ENCODE results near the gene CDH12.

Gene CDH12

GRCh38 chr5:22242532-22242931 is 610.6 kb downstream of the CDH12 start:
- no peaks in the 10 kb centered on the region for H3K27me3 ChIP-seq (ENCODE audit: insufficient read depth, poor library complexity, severe bottlenecking)
- no peak overlapping the region for H3K4me3 ChIP-seq (replicated peaks; ENCODE audit: insufficient read depth, low read length)
- no peak for DNase-seq (ENCODE audit: low read depth in 1 of 2, low spot score in 1 of 2)
- no peak for TF ChIP-seq GABPA (IDR thresholded peaks at IDR 0.05; ENCODE audit: low read depth)
- no peak for TF ChIP-seq POLR2AphosphoS5 (IDR thresholded peaks at IDR 0.05; ENCODE audit: low read depth)
- TF ChIP-seq CTCF (IDR thresholded peaks at IDR 0.05; ENCODE audit: insufficient read depth, low read length), result no peak
- no peak for TF ChIP-seq SPI1 (IDR thresholded peaks at IDR 0.05; ENCODE audit: borderline replicate concordance, low read depth)
- no peak for TF ChIP-seq REST (IDR thresholded peaks at IDR 0.05; ENCODE audit: insufficient replicate concordance, low read depth)
- no peak overlapping the region for H3K27ac ChIP-seq (replicated peaks)

- H3K27ac ChIP-seq (replicated peaks), result no peak overlapping the region
- DNase-seq (ENCODE audit: low read depth in 1 of 2, low spot score in 1 of 2), result no peak
- no peak overlapping the region for H3K4me3 ChIP-seq (replicated peaks; ENCODE audit: insufficient read depth, low read length)
- TF ChIP-seq CTCF (IDR thresholded peaks at IDR 0.05; ENCODE audit: insufficient read depth, low read length) (no peak), POLR2AphosphoS5 (IDR thresholded peaks at IDR 0.05; ENCODE audit: low read depth) (no peak), SPI1 (IDR thresholded peaks at IDR 0.05; ENCODE audit: borderline replicate concordance, low read depth) (no peak), GABPA (IDR thresholded peaks at IDR 0.05; ENCODE audit: low read depth) (no peak), REST (IDR thresholded peaks at IDR 0.05; ENCODE audit: insufficient replicate concordance, low read depth) (no peak)
- no peaks in the 10 kb centered on the region for H3K27me3 ChIP-seq (ENCODE audit: insufficient read depth, poor library complexity, severe bottlenecking)
These were observed 615.1 kb downstream of the CDH12 start for GRCh38 chr5:22238047-22238446.

GRCh38 chr5:22226423-22226822 is 626.7 kb downstream of the CDH12 start:
- Histone ChIP-seq H3K4me3 (replicated peaks; ENCODE audit: insufficient read depth, low read length) (no peak overlapping the region), H3K27ac (replicated peaks) (no peak overlapping the region), H3K27me3 (ENCODE audit: insufficient read depth, poor library complexity, severe bottlenecking) (no peaks in the 10 kb centered on the region)
- TF ChIP-seq GABPA (IDR thresholded peaks at IDR 0.05; ENCODE audit: low read depth), result no peak
- no peak for TF ChIP-seq REST (IDR thresholded peaks at IDR 0.05; ENCODE audit: insufficient replicate concordance, low read depth)
- TF ChIP-seq CTCF (IDR thresholded peaks at IDR 0.05; ENCODE audit: insufficient read depth, low read length), result no peak
- no peak for DNase-seq (ENCODE audit: low read depth in 1 of 2, low spot score in 1 of 2)
